ENCODE data around the gene DNAH8.
"Not testable (repeated sequence)": the region's sequence is repeated elsewhere in the genome, so short reads cannot be mapped to it uniquely, and the experiment has no call there.

The DNAH8 gene

GRCh38 chr6:38715016-38715689, at the start of gene DNAH8:
TSS of gene DNAH8 (plus strand) at chr6:38715311. CDS start at chr6:38722810, 7,499 bp downstream.
- no peak for DNase-seq

GRCh38 chr6:38671885-38672467, 43.1 kb upstream of the DNAH8 start:
- DNase-seq: peak; percentile 15

- peak; percentile 28 for DNase-seq
Measured at GRCh38 chr6:38673397-38674165, 41.5 kb upstream of the DNAH8 start.

GRCh38 chr6:38676236-38676973, 38.7 kb upstream of the DNAH8 start:
- no peak for DNase-seq

- no peak for DNase-seq
Measured at GRCh38 chr6:38676974-38677544, 38.1 kb upstream of the DNAH8 start.

GRCh38 chr6:38678178-38678760, 36.8 kb upstream of the DNAH8 start:
- no peak for DNase-seq

- DNase-seq: no peak
Measured at GRCh38 chr6:38679668-38680067, 35.4 kb upstream of the DNAH8 start.

GRCh38 chr6:38681850-38682249, 33.3 kb upstream of the DNAH8 start:
- no peak for DNase-seq

GRCh38 chr6:38684237-38684636, 30.9 kb upstream of the DNAH8 start:
- no peak for DNase-seq

- DNase-seq: no peak
Measured at GRCh38 chr6:38684904-38685303, 30.2 kb upstream of the DNAH8 start.

GRCh38 chr6:38686270-38687042, 28.7 kb upstream of the DNAH8 start:
- no peak for DNase-seq

GRCh38 chr6:38687043-38687353, 28.1 kb upstream of the DNAH8 start:
- no peak for DNase-seq

- DNase-seq: no peak
Measured at GRCh38 chr6:38687549-38687948, 27.6 kb upstream of the DNAH8 start.

GRCh38 chr6:38688579-38689087, 26.5 kb upstream of the DNAH8 start:
- DNase-seq: no peak

GRCh38 chr6:38695227-38695900, 19.7 kb upstream of the DNAH8 start:
- DNase-seq: no peak

GRCh38 chr6:38695933-38696332, 19.2 kb upstream of the DNAH8 start:
- no peak for DNase-seq

- DNase-seq: no peak
Measured at GRCh38 chr6:38696345-38696744, 18.8 kb upstream of the DNAH8 start.

GRCh38 chr6:38697846-38698245, 17.3 kb upstream of the DNAH8 start:
- DNase-seq: no peak

- DNase-seq: not testable (repeated sequence)
Measured at GRCh38 chr6:38699702-38700101, 15.4 kb upstream of the DNAH8 start.

GRCh38 chr6:38701551-38701950, 13.6 kb upstream of the DNAH8 start:
- DNase-seq: no peak

Measured in activated naive CD4-positive, alpha-beta T cell treated with Interleukin-2 at 50 U/mL for 16 hours (primary cell).